GM19468 (cell line): ENCODE data around the gene TIFAB.
A peak's percentile ranks its signal among the peaks of the same experiment; 100 is the strongest.

Experiments used
- ATAC-seq: cut with Tn5 transposase; IDR thresholded peaks from one replicate; pipeline ENCODE4 v1.9.1; 2021; ENCODE audit warnings: mild to moderate bottlenecking, moderate library complexity, moderate number of reproducible peaks; ENCODE audit not compliant: unreplicated experiment; ENCODE audit errors: extremely low read depth

The TIFAB gene

DNA sequence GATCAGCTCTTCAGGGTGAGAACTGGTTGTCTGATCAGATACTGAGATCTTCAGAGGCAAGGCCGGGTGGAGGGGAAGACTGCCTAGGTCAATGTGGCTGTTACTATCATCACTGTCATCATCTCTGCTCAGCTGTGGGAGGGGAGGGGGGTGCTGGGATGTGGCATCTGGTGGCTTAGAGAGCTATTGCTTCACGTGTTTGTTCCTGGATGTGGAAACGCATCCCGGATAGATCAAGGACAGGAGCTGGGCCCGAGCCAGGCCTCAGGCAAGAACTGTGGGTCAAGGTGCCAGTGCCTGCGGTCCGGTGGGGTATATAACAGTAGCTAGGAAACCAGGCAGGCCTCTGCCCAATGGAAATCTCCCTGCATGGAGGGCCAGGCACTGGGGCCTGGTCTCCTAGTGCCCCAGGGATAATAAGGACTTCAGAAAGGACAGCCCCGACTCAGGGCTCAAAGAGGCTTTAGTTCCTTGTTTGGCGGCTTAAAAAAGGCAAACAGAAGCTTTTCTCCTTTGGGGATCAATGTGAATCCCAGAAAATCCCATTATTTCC lies 30.3 kb upstream of the TIFAB start:
- ATAC-seq: no peak

DNA sequence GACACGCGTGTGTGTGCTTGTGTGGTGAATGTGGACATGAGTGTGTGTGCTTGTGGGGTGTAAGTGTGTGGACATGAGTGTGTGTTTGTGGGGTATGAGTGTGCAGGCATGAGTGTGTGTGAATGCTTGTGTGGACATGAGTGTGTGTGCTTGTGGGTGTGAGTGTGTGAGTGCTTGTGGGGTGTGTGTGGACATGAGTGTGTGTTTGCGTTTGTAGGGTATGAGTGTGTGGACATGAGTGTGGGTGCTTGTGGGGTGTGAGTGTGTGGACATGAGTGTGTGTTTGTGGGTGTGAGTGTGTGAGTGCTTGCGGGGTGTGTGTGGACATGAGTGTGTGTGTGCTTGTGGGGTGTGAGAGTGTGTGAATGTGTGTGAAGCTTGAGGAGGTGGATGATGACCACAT lies 29.8 kb upstream of the TIFAB start:
- no peak for ATAC-seq

DNA sequence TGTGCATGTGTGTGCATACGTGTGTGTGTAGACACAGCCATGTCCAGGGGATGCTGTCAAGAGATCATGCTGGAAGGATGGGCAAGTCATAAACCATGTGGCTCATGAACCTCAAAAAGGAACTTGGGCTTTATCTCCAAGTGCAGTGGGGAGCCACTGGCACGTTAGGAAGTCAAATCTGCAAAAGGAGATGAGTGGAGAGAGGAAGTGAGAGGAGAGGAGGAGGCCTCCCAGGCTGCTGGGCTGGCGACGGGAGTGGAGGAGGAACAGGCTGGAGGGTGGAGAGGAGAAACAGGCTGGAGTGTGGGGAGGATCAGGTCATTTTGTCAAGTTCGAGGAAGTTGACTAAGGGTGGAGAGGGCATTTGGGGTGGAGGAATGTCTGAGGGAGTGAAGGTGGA lies 29.2 kb upstream of the TIFAB start:
- ATAC-seq: no peak

DNA sequence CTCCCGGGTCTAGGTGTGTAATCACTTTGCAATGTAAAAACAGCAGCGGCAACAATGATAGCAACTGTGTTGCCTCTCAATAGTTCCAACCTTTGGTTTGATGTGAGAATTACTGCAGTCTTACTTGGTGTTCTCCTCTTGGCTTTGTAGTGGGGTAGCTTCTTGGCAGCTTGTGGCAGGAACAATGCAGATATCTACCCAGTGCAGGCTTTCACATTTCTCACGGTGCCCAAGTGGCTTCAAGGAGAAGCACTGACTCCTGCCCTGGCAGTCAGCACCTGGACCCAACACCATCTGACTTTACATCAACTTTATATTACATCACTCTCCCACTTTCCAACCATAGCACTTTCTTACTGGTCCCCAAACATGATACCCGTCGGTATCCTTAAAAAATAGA lies 28.4 kb upstream of the TIFAB start:
- no peak for ATAC-seq

DNA sequence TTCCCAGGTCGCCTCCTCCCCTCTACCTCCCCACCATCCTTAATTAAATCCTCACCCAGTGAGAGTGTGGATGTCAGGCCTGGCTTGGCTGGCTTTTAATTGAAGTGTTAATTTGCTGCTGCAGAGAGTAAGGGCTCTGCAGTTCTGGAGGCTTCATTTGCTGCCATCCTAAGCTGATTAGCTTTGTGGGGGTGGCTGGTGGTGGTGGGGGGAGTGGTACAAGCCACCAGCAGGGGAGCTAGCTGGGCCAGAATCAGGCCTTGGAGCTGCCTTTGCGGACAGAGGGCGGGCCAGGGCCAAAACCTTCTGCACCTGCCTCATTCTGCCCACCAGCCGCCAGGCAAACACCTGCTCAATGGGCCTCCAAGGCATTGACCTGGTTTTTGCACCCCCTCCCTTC lies 26.8 kb upstream of the TIFAB start:
- no peak for ATAC-seq

DNA sequence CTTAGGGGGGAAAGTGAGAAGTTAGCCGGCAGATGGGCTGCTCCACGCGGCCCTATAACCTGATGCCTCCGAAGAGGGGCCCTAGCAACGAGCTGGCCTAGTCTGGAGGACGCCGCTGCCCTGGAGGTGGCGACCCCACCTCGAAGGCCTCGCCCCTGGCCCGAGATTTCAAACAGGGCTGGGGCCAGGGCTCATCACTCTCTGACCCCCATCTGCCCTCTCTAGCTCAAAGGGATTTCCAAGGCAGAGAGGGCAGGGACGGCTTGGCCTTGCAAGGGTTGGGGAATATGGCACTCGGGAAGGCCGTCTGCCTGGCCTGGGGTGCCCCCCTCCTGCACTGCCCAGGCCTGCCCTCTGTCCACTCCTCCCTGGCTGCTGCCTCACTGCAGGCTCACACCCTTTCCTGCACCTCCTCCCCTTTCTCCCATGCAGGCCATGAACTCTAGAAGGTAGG lies 25.5 kb upstream of the TIFAB start:
- no peak for ATAC-seq

DNA sequence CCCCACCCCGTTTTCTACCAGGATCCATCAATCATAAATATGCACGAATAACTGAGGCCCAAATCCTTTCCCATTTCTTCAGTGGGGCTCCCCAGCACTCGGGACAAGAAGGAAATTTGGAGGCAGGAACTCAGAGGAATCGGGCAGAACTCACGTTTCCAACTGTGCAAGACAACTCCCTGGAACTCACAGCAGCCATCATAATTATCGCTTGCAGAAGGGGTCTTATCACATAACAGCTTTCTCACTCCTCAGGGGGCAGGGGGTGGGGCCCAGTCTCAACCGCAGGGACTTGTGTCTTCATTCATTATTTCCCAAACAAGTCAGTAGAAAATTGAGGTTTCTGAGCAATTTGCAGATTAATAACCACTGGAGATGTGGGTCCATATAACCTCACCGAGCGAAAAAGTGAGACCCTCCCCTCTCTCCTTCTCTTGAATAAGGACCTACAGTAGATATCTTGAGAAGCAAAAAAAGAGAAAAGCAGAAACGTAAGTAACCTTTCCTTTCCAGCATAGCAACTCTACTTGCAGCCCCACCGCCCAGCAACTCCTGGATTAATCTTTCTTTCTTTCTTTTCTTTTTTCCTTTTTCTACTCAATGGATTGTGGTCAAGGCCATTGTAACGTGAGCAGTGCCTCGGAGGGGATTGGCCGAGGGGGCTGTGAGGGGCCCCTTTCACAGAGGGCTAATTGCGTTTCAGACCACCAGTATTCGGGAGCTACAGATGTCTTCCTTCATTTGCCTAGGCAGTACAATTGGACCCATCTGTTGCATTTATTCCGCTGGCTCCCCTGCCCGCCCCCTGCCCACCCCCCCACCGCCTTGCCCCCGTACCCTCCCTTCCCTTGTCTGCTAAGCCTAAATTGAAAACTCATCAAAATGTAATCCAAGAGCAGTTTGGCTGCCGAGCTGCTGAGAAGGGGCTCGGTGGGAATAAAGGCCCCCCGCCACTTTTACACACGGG lies 24.7 kb upstream of the TIFAB start:
- no peak for ATAC-seq

DNA sequence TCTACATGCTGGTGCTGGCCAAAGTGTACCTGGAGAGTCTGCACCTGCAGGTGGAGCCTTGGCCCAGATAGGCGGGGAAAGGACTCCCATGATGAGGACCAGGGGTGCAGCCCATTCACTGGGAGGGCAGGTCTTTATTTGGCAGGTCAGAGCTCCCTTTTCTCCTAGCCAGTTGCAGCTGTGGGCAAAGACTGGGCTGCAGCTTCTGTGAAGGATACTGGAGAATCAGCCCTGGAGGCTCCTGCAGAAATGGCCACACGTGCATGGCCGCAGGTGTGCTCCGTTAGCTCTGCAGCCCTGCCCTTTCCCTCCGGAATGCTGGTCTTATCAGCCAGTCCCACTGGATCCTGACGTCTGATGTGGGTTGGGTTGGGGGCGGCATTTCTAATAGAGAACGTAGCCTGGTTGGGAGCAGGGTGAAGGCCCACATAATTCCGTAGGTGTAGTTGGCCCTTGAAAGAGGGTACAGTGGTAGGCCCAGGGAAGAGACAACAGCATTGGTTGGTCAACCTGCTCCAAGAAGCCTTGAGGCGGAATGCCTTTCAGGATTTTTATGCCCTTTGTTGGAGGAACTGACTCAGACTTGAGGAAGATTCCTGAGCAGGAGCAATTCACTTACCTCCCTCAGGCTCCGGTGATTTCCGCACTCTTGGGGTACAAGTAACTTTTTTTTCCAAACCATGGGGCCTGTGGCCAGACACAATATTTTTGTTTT lies 22.0 kb upstream of the TIFAB start:
- ATAC-seq: no peak

DNA sequence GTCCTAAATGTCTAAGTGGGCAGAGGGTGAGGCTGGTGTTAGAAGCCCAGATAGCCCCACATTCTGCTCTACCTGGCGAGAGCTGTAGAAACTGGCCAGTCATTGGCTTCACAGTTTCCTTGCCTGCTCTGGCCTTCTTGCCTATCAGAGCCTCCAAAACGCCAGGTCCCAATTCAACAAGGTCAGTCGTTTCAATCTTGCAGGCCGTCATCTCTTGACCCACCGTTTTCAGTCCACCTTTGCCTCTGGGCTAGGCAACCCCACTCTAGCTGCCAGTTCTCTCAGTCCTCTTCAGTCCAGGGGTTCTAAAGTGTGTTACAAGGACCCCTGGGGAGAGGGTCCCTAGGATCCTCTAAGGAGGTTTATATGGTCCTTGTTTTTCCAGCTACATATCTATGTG lies 20.0 kb upstream of the TIFAB start:
- ATAC-seq: no peak

DNA sequence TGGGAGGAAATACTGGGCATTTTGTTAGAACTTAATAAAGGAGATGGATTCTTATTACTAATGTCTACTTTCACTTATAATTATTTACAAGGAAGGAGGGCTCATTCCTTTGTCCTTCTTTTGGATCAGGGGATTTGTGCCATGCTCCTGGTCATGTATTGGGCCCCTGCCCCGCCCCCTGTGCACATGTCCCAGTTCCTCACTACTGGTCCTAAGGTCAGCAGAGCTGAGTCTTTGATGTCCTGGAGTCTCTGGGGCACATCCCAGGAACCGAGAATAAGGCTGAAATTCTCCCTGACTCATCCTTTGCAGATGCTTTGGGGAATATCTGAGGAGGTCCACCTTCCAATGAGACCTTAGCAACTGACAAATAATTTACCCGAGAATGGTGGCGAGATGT lies 19.6 kb upstream of the TIFAB start:
- no peak for ATAC-seq

DNA sequence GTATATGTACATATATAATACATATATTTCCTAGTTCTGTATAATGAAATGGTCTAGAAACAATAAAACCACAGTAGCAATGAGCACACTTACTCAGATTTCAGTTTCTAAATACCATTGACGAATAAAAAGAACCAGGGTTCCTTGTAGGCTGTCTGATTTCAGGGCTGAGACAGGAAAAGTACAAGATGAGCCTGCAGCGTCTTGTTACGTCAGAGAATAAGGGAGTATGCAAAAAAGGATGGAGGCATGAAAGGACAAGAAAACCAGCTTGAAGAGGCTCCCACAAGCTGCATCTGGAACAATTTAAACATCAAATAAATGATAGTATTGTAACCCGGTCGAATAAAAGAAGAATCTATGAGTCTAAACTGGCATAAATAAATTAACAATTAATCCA lies 17.8 kb upstream of the TIFAB start:
- no peak for ATAC-seq

DNA sequence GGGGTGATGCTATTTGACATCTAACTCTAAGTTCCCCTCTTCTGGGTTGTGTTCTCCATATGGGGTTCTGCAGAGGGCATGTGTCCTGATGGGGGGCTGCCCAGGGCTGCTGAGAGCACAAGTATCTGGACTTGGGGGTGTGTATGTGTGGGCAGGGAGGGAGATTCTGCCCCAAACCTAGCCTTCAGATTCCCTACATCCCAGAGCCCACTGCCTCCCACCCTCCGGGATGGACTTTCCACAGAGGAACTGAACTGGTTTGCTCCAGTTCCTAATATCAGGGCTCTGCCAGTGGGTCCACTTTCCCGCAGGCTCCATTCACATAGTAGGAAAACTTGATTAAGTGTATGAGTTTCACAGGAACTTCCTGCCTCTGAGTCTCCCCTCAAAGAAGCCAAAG lies 16.4 kb upstream of the TIFAB start:
- ATAC-seq: no peak

DNA sequence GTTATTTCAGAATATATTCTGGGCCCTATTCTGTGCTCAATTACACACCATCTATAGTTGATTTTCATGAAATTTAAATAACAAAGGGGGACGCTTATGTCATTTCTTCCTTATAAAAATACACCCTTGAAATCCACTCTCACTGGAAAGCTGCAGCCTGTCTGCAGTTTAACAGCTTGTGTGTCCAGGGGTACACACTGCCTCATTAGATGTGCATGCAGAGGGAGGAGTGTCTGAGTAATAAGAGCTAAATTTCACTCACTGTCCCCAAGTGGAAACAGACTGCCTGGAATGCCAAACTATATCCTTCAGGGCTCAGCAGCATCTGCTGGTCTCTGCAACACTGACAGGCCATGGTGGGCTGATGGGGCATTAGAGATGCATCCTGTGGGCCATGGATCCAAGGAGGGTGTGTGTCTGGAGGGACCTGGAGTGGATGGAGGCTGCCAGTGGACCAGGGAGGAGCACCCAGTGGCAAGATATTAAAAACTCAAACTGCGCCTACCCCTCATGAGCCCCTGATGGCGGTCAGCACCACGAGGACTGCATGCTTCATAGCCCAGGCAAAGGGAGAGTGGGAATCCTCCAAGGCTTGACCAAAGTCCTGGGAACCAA lies 15.8 kb upstream of the TIFAB start:
- no peak for ATAC-seq

DNA sequence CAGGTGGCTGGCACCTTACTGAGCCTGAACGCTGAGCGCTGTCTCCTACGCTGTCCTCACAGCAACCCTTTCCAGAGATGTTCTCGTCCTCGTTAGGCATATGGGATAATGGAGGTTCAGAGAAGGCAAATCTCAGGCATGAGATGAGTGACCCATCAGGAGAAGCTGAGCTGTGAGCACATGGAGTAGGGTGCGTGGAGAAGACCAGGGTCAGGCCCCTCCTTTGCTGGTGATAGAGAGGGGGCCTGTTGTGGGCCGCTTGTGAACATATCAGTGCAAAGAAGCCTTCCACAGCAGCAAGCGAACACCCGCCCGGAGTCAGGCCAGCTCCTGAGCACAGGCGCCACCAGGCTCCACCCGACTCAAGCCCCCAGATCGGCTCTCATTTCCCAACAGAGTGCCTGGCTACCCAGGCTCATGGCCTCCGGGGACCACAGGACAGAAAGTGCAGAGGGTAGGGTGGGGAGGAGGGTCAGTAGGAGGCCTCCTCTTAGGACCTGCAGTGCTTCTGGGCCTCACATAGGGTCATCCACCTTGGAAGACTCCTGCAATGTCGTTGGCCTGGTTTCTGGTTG lies 15.0 kb upstream of the TIFAB start:
- no peak for ATAC-seq

DNA sequence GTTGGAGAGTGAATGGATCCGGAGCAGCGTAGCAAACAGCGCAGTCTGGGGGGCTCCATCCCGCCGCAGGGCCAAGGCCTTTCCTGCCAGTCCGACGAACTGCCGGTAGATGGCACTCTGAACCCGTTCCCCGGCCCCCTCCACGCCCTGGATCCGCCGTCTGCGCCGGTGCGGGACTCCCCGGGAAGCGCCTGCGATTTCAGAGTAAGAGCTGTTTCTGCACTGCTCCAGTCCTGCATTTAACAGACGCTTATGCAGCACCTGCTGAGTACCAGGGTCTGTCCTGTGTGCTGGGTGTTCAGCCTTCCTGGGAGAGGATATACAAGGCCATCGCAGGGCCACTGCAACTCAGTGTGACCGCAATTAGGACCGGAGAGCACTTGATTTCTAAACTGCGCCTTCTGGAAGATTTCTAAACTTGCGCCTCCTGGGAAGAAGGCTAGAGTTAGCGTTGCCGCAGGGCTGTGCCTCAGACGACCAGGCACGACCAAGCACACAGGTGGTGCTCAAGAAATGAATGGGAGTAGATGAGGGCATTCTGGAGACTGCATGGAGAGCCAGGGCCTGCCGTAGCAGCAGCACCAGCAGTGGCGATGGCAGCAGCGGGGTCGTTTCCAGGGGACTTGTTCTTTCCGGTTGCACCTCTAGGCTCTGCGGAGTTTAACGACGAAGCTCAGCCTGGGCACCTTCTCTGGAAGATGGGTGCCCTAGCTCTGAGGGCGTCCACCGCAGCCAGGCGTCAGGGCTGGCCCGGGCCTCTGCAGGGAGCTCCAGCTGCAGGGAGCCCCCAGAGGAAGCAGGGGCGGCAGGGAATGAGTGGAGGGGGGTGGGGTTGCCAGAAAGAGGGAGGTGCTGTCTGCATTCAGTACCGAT lies 14.3 kb upstream of the TIFAB start:
- no peak for ATAC-seq

DNA sequence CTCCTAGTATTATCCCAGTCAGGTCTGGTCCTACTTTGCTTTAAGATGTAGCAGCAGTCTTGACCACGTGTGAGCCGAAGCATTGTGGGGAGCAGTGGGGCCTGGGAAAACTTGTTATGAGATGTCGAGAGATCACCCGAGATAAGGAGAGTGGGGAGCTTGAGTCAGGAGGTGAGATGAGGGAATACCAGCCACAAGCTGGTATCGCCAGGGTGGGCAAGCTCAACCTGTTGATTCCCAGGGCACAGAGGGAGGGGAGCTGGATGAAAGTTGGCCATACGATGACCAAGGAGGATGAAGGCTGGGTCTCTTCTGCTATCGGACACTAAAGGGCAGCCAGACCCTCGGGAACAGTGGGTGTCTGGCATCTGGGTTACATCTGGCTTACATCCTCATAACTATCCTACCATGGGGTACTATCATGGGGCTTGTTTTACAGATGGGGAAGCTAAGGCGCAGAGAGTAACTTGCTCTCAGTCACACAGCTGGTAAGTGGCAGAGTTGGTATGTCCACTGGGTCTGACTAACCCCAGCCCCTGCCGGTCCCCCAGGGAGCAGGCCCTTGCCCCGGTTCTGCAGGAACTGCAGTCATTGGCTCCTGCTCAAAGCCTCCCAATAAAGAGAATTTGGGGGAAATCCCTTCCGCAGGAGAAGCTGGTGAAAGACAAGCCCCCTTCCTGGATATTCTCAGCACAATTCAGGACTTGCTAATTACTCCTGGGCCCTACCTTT lies 13.4 kb upstream of the TIFAB start:
- ATAC-seq: no peak

DNA sequence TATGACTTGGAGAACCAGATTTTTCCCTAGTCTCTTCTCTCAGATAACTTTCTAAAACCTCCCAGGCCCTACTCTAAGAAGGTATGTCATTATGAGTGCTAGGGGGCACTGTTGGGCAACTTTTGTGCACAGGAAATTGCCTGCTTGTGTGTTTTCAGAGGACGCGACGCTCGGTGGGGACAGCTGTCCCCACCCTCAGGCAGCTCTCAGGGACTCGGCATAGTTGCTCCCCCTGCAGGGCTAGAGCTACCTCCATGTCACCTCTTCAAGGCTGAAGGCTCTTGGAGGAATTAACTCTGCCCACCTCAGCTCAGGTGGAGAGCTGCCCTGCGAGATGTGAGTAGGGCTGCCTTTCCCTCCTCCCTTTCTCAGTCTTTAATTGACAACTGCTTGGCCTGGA lies 10.2 kb upstream of the TIFAB start:
- peak; percentile 40 for ATAC-seq

DNA sequence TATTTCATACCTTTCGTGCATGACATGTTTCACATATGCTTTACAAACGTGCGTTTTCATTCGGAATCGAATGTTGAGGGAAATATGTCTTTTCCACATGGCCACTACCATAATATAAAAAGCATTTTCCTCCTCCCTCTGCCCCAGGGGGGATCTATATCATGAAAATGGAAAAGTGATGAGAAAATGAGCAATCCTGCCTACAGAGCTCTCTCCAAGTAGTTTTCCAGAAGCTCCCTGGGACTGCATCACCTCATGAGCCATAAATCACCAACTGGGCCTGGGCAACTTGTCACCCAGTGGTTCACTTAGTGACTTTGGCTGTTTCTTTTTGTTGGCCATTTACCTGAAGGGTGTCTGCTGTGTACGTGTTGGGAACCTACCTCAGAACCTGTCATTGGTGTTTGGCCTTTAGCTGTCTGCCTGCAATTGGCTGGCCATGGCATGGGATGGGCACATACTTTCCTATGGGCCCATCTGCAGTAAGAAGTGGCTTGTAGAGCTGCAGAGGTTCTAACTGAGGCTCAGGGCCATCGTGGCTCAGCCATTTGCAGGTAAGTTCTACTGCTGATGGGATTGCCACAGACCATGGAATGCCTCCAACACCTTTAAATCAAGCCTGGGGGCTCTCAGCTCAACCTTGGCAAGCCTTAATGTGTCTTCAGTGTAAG lies 9.5 kb upstream of the TIFAB start:
- ATAC-seq: no peak
